Uterus (tissue), 4 donors: Measurements from ENCODE around the gene ZNF324. TPM values are rescaled to one million over a fixed set of nuclear protein-coding genes. Genes with fewer than 3 reads are reported as not detected.
"Not testable (repeated sequence)": the region's sequence is repeated elsewhere in the genome, so short reads cannot be mapped to it uniquely, and the experiment has no call there.

Experiments used
- DNase-seq, 2 donors: peaks; one replicate each; pipeline ENCODE4 v3.0.0-alpha.2; 2019 to 2020
- H3K27ac ChIP-seq, 2 donors: fragments of 200-600 bp; sonication (generic); 1 replicate in 1 of 2; 2 replicates in 1 of 2; pipeline ENCODE4 v1.5.1; 2016 to 2018
- H3K27me3 ChIP-seq, 2 donors: fragments of 200-600 bp; sonication (generic); one replicate each; pipeline ENCODE4 v1.5.1; 2018 to 2019; ENCODE audit warnings: control low read depth in 1 of 2
- H3K36me3 ChIP-seq, 2 donors: fragments of 200-600 bp; sonication (generic); one replicate each; pipeline ENCODE4 v1.5.1; 2019; ENCODE audit warnings: control low read depth in 1 of 2
- H3K4me1 ChIP-seq, 2 donors: fragments of 200-600 bp; sonication (generic); one replicate each; pipeline ENCODE4 v1.5.1; 2018 to 2019; ENCODE audit warnings: control low read depth in 1 of 2
- H3K4me3 ChIP-seq, 2 donors: fragments of 200-600 bp; sonication (generic); 1 replicate in 1 of 2; 2 replicates in 1 of 2; pipeline ENCODE4 v1.5.1; 2018 to 2019; ENCODE audit warnings: mild to moderate bottlenecking in 1 of 2
- H3K9me3 ChIP-seq, 2 donors: fragments of 200-600 bp; sonication (generic); one replicate each; pipeline ENCODE4 v1.5.1; 2019; ENCODE audit warnings: control low read depth in 1 of 2
- CTCF ChIP-seq, 4 experiments: fragments of 200-600 bp in 2 of 4; fragments of 450-650 bp in 2 of 4; sonication (generic) in 2 of 4; IDR thresholded peaks; one replicate each; pipeline ENCODE4 v1.5.1; 2016 to 2019; ENCODE audit warnings: antibody characterized with exemption in 4 of 4, mild to moderate bottlenecking in 2 of 4, moderate library complexity in 1 of 4
- POLR2A ChIP-seq, 2 donors: fragments of 450-650 bp; IDR thresholded peaks; one replicate each; pipeline ENCODE4 v1.6.1; 2016; ENCODE audit warnings: antibody characterized with exemption in 2 of 2, mild to moderate bottlenecking in 1 of 2, moderate library complexity in 1 of 2
- intact Hi-C: fragments of 100-400 bp; cut with DNase I; formaldehyde crosslinking; loops from one replicate; pipeline ENCODE4 v1.15.1; 2023; ENCODE audit warnings: low total_unique reads
- total RNA-seq, 4 donors: library from RNA; depleted of rRNA in 3 of 4; stranded (reverse); fragments of >200 nt in 3 of 4; gene quantifications; one replicate each; pipeline versions ENCODE4 v1.1.0 to v1.2.4, GENCODE V29; 2014 to 2023
- donor health status: DM: yes; HTN: yes; CAD: no.

Gene ZNF324
- total RNA-seq, 4 donors from 2014 or later = 2.9 to 75.1 (median 27.1) TPM

- DNase-seq = no peak
- TF ChIP-seq POLR2A (IDR thresholded peaks at IDR 0.05) (no peak), CTCF (IDR thresholded peaks at IDR 0.05) (no peak)
- Histone ChIP-seq H3K27ac (no peak overlapping the region), H3K4me1 (peaks cover 0 to 5% of the 10 kb centered on the region in 2 donors), H3K27me3 (no peaks in the 10 kb centered on the region), H3K9me3 (no peaks in the 10 kb centered on the region), H3K36me3 (no peaks in the 10 kb centered on the region), H3K4me3 (no peak overlapping the region)
- intact Hi-C loops = no loop called here
These were observed 13.6 kb downstream of the ZNF324 start for GRCh38 chr19:58480481-58480830.

GRCh38 chr19:58480831-58481230 is 14.0 kb downstream of the ZNF324 start:
- H3K27me3 ChIP-seq = no peaks in the 10 kb centered on the region
- no peak overlapping the region for H3K4me3 ChIP-seq
- no peak overlapping the region for H3K27ac ChIP-seq
- TF ChIP-seq POLR2A (IDR thresholded peaks at IDR 0.05) (no peak), CTCF (IDR thresholded peaks at IDR 0.05) (no peak)
- no peaks in the 10 kb centered on the region for H3K9me3 ChIP-seq
- no peaks in the 10 kb centered on the region for H3K36me3 ChIP-seq
- no peak for DNase-seq
- H3K4me1 ChIP-seq = peaks cover 0 to 5% of the 10 kb centered on the region in 2 donors
- intact Hi-C loops = no loop called here

GRCh38 chr19:58482372-58482771 is 15.5 kb downstream of the ZNF324 start:
- Histone ChIP-seq H3K9me3 (no peaks in the 10 kb centered on the region), H3K4me1 (no peaks in the 10 kb centered on the region), H3K4me3 (no peak overlapping the region), H3K27me3 (no peaks in the 10 kb centered on the region), H3K36me3 (no peaks in the 10 kb centered on the region), H3K27ac (no peak overlapping the region)
- TF ChIP-seq POLR2A (IDR thresholded peaks at IDR 0.05) (no peak), CTCF (IDR thresholded peaks at IDR 0.05) (no peak)
- intact Hi-C loops = no loop called here
- no peak for DNase-seq

- Histone ChIP-seq H3K27ac (no peak overlapping the region), H3K4me1 (no peaks in the 10 kb centered on the region), H3K36me3 (no peaks in the 10 kb centered on the region), H3K4me3 (no peak overlapping the region), H3K27me3 (no peaks in the 10 kb centered on the region), H3K9me3 (no peaks in the 10 kb centered on the region)
- no peak for TF ChIP-seq POLR2A (IDR thresholded peaks at IDR 0.05)
- TF ChIP-seq CTCF (IDR thresholded peaks at IDR 0.05) = no peak
- intact Hi-C loops = no loop called here
- no peak for DNase-seq
These were observed 16.9 kb downstream of the ZNF324 start for GRCh38 chr19:58483776-58484175.

- H3K27ac ChIP-seq, H3K4me3 ChIP-seq, H3K4me1 ChIP-seq, DNase-seq, H3K9me3 ChIP-seq, H3K27me3 ChIP-seq, H3K36me3 ChIP-seq, intact Hi-C loops: not testable (repeated sequence)
These were observed 17.5 kb downstream of the ZNF324 start for GRCh38 chr19:58484349-58484748.

GRCh38 chr19:58491393-58491792 is 24.5 kb downstream of the ZNF324 start:
- H3K4me3 ChIP-seq = no peak overlapping the region
- H3K4me1 ChIP-seq = no peaks in the 10 kb centered on the region
- no peak for TF ChIP-seq POLR2A (IDR thresholded peaks at IDR 0.05)
- TF ChIP-seq CTCF (IDR thresholded peaks at IDR 0.05) = no peak
- DNase-seq = no peak
- H3K9me3 ChIP-seq = no peaks in the 10 kb centered on the region
- H3K36me3 ChIP-seq = no peaks in the 10 kb centered on the region
- no peak overlapping the region for H3K27ac ChIP-seq
- H3K27me3 ChIP-seq = no peaks in the 10 kb centered on the region
- intact Hi-C loops = no loop called here
